SH-SY5Y (cell line): ENCODE data around the gene ELMO1.

ENCODE experiments used
- GATA2 ChIP-seq: IDR thresholded peaks from 2 replicates; pipeline ENCODE4 v1.6.1; 2011; ENCODE audit warnings: mild to moderate bottlenecking, low read depth, low read length
- GATA3 ChIP-seq: IDR thresholded peaks from 2 replicates; pipeline ENCODE4 v1.6.1; 2011; ENCODE audit warnings: low read depth, mild to moderate bottlenecking, low read length, moderate library complexity

DNA sequence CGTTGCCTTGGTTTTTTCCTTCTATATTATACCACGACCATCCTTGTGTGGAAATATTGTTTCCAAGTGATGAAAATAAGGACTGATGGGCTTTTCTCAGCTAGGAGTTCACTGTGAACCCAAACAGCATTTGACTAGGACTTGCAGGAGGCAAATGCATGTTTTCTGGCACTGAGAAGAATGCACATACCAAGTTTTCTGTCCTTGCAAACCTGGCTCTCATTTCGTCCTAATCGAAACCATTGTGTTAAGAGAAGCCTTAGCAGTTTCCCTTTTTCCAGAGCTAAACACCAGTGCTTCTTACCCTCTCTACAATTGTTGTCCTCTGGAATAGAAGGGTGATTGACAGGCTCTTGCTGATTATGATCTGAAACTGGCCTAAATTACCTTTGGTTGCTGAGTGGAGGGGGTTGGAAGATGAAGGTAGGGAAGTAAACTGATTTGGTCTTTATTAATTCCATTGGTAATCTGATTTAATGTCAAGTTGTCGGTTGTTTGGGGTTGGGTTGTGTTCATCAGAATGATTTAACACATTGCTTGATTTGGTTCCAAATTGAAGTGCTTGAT is 33.1 kb upstream of the ELMO1 start:
- TF ChIP-seq GATA2 = peak; percentile 55
- TF ChIP-seq GATA3 = no peak
